Measurements from ENCODE around the gene C4A.
"Not testable (repeated sequence)": the region's sequence is repeated elsewhere in the genome, so short reads cannot be mapped to it uniquely, and the experiment has no call there.

C4A gene

GRCh38 chr6:32037136-32037535 is 55.3 kb downstream of the C4A start:
- DNase-seq = not testable (repeated sequence)

- DNase-seq = not testable (repeated sequence)
These were observed 56.0 kb downstream of the C4A start, which contains the start of gene CYP21A2 for GRCh38 chr6:32037598-32038524. TSS of gene CYP21A2 (plus strand) at chr6:32038415. CDS start at chr6:32038423, 8 bp downstream.

- DNase-seq = not testable (repeated sequence)
These were observed 57.0 kb downstream of the C4A start for GRCh38 chr6:32038878-32039277.

- DNase-seq = not testable (repeated sequence)
These were observed 57.7 kb downstream of the C4A start for GRCh38 chr6:32039321-32040274.

- not testable (repeated sequence) for DNase-seq
These were observed 58.6 kb downstream of the C4A start for GRCh38 chr6:32040299-32041049.

- DNase-seq = not testable (repeated sequence)
These were observed 59.1 kb downstream of the C4A start for GRCh38 chr6:32041050-32041321.

- DNase-seq = not testable (repeated sequence)
These were observed 59.5 kb downstream of the C4A start for GRCh38 chr6:32041385-32041784.

GRCh38 chr6:32042276-32042675 is 60.4 kb downstream of the C4A start:
- not testable (repeated sequence) for DNase-seq

- not testable (repeated sequence) for DNase-seq
These were observed 61.9 kb downstream of the C4A start for GRCh38 chr6:32043589-32044380.

- DNase-seq = not testable (repeated sequence)
These were observed 63.1 kb downstream of the C4A start for GRCh38 chr6:32044916-32045315.

- DNase-seq = no peak
These were observed 64.1 kb downstream of the C4A start for GRCh38 chr6:32045811-32046449.

GRCh38 chr6:32046450-32047083 is 64.7 kb downstream of the C4A start:
- DNase-seq = no peak

- no peak for DNase-seq
These were observed 65.2 kb downstream of the C4A start for GRCh38 chr6:32047084-32047478.

GRCh38 chr6:32047539-32047854 is 65.6 kb downstream of the C4A start:
- no peak for DNase-seq

- DNase-seq = peak; percentile 9 to 37
These were observed 66.3 kb downstream of the C4A start for GRCh38 chr6:32047855-32048766.

GRCh38 chr6:32049149-32049548 is 67.3 kb downstream of the C4A start:
- DNase-seq = not testable (repeated sequence)

GRCh38 chr6:32049736-32050135 is 67.9 kb downstream of the C4A start:
- not testable (repeated sequence) for DNase-seq

GRCh38 chr6:32050562-32050961 is 68.7 kb downstream of the C4A start:
- DNase-seq = no peak

All from NCI-H524 (cell line).